HUES6 (cell line): ENCODE data around the gene ATXN2.
A peak's percentile ranks its signal among the peaks of the same experiment; 100 is the strongest.

ENCODE experiments used
- H3K27ac ChIP-seq: 2 replicates; pipeline ENCODE4 v1.7.0; 2013; ENCODE audit warnings: low read depth, mild to moderate bottlenecking, low read length, inconsistent platforms
- H3K27me3 ChIP-seq: 2 replicates; pipeline ENCODE4 v1.6.1; 2013; ENCODE audit warnings: low read length; ENCODE audit not compliant: control insufficient read depth, insufficient read depth
- H3K36me3 ChIP-seq: 2 replicates; pipeline ENCODE4 v1.6.1; 2013; ENCODE audit warnings: low read length; ENCODE audit not compliant: control insufficient read depth, insufficient read depth
- H3K4me1 ChIP-seq: 2 replicates; pipeline ENCODE4 v1.6.1; 2013; ENCODE audit warnings: low read length; ENCODE audit not compliant: control insufficient read depth, insufficient read depth
- H3K4me3 ChIP-seq: 2 replicates; pipeline ENCODE4 v1.5.1; 2013; ENCODE audit warnings: low read depth, low read length
- H3K9ac ChIP-seq: one replicate; pipeline ENCODE4 v1.6.1; 2013; ENCODE audit warnings: mild to moderate bottlenecking, low read length
- H3K9me3 ChIP-seq: 2 replicates; pipeline ENCODE4 v1.6.1; 2013; ENCODE audit warnings: low read depth, low read length; ENCODE audit not compliant: control insufficient read depth, insufficient read depth

ATXN2 gene

DNA sequence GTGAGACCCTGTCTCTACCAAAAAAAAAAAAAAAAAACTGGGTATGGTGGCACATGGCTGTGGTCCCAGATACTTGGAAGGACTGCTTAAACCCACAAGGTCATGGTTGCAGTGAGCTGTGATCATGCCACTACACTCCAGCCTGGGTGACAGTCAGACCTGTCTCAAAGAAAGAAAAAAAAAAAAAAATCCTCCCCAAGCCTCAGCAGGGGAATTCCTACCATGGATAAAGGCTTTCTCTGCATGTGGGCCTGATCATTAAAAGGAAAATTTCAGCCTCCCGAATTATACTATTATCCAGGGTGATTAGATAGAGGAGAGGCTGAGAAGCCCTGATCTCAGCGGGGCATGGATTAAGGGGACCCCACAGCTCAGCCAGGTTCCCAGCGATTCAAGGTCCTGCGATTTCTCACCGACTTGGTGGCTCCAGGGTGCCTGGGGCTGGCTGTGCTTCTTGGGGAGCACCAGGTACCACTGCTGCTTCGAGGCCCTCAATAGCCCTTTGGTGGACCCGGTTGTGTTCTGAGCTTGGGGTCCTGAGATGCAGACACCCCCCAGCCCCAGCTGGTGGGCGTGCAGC, 187.8 kb downstream of the ATXN2 start:
- Histone ChIP-seq H3K27ac (peak overlapping the region; percentile 85), H3K4me3 (no peak overlapping the region; the same call in 1 of the 2 replicates), H3K27me3 (no peaks in the 10 kb centered on the region), H3K4me1 (peaks cover 75% of the 10 kb centered on the region), H3K36me3 (peaks cover 2% of the 10 kb centered on the region; the same call in 1 of the 2 replicates), H3K9me3 (no peaks in the 10 kb centered on the region), H3K9ac (peak overlapping the region; percentile 58)

DNA sequence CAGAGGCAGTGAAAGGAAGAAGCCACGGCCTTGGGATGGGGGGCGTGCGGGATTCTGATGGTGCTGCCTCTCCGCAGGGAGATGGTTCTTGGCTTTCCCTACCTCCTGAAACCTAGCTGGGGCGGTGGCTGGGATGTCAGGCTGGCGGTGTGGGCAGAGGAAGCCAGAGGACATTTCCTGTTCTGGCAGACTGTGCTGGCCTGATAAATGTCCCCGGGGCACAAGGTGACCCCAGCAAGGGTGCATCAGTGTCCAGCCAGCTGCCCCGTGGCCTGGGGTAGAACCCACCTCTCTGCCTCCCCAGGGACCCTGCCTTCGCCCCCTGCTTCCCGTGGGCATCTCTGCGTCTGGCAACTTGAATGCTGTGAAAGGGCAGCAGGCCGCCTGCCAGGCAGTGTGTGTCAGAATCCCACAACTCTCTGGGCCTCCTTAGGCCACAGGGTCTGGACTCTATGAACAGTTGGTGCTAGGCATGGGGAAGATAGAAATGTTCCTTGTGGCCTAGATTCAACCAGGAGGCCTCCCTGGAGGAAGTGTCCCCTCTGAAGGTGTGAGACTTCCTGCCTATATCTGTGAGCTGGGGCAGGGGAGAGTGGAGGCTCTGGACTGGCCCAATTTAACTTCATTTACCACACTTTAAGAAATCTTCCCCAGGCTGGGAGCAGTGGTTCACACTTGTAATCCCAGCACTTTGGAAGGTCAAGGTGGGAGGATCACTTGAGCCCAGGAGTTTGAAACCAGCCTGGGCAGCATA, 188.5 kb downstream of the ATXN2 start:
- Histone ChIP-seq H3K36me3 (no peaks in the 10 kb centered on the region), H3K27me3 (no peaks in the 10 kb centered on the region), H3K9ac (peak overlapping the region; percentile 51), H3K4me1 (peaks cover 75% of the 10 kb centered on the region), H3K9me3 (no peaks in the 10 kb centered on the region), H3K27ac (peak overlapping the region; percentile 85; the same call in 1 of the 2 replicates), H3K4me3 (no peak overlapping the region)

DNA sequence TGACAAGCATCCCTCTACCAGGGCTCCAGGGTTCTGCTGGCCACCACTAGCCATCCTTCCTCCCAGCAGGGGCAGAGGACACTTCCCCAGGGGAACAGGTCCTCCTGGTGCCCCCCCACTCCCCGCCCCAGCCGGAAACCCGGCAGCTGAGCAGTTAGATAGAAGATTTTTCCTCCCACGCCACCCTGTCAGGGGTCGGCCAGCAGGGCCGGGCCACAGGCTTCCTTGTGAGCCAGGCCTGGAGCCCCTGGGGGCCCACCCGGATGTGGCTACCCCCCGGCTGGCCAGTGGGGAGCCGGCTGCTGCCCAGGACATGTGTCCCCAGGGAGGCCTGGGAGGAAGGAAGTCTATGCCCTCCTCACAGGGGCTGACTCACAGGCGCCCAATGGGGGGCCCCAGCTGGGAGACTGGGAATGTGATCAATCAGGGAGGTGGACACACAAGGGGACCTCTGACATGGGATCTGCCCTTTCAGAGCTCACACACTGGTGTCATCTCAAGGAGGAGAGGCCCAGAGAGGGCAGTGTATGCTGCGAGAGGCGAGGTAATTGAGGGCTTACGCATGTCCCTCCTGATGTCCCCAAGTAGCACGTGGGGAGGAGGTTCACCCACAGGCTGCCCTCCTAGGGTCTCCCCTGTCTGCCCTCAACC, 189.2 kb downstream of the ATXN2 start:
- Histone ChIP-seq H3K9me3 (no peaks in the 10 kb centered on the region), H3K36me3 (no peaks in the 10 kb centered on the region), H3K4me3 (no peak overlapping the region), H3K4me1 (peaks cover 71% of the 10 kb centered on the region), H3K27ac (peak overlapping the region; percentile 64; the same call in 1 of the 2 replicates), H3K27me3 (no peaks in the 10 kb centered on the region), H3K9ac (peak overlapping the region; percentile 51)

DNA sequence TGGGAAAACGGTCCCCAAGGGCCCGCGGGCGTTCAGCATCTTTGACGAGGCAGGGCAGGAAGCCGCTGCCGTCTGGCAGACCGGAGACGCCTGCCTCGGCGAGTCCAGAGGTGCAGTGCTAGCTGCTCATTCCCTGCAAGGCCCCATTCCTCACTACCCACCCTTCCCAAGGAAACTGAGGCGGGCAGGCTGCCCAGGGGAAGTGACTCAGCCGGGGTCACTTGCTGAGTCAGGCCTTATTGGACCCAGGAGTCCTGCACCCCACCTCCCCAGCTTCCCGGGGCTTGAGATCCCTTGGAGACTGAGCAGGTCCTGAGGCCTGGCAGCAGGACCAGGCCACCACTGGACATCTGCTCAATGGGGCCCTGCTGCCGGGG, 189.7 kb downstream of the ATXN2 start:
- Histone ChIP-seq H3K9ac (peak overlapping the region; percentile 22), H3K27ac (peak overlapping the region; percentile 64; the same call in 1 of the 2 replicates), H3K4me1 (peaks cover 74% of the 10 kb centered on the region), H3K27me3 (no peaks in the 10 kb centered on the region), H3K4me3 (no peak overlapping the region; the same call in 1 of the 2 replicates), H3K9me3 (no peaks in the 10 kb centered on the region), H3K36me3 (no peaks in the 10 kb centered on the region)

DNA sequence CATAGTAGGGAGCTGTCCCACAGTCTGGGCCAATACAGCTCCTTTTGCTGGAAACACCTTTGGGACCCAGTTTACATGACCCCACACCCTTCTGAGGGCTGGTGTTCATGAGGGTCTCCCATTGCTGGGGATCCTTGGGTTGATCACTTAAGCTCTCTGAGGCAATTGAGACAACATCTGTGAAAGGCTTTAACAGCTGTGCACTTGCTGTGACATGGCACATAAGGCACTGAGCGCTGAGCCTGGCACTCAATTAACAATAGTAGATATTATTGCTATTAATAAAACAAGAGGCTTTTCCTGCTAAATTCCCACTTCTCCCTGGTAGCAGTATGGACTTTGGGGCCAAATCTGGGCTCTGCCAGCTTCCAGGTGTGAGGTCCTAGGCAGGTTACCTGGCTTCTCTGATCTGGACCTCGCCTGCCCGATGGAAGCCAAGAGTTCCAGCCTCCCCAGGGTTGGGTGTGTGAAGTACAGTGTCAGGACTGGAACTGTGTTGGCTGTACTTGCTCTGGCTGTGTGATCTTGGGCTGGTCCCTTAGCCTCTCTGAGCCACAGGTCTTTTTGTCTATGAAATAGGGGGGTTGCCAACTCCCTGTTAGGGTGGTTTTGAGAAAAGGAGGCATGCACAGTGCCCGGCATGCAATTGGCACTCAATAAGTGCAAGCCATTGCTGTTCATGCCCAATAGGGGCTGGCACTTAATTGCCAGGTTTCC, 190.3 kb downstream of the ATXN2 start:
- Histone ChIP-seq H3K27ac (no peak overlapping the region; the same call in 1 of the 2 replicates), H3K4me1 (peaks cover 77% of the 10 kb centered on the region), H3K36me3 (no peaks in the 10 kb centered on the region)

DNA sequence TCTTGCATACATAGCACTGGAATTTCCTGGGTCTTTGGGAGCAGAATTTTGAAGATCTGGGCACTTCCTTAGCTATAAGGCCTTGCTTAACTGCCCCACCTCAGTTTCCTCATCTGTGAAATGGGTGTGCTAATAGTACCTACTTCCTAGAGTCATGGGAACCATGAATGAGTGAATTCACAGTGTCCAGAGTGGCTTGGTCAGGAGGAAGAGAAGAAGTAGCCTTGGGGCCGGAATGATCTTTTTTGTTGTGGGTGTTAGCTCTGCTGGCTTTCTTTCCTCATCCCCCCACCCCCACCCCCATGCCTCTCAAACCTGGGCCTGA, 191.0 kb downstream of the ATXN2 start:
- Histone ChIP-seq H3K9ac (no peak overlapping the region), H3K27ac (no peak overlapping the region), H3K27me3 (no peaks in the 10 kb centered on the region), H3K4me3 (peak overlapping the region; percentile 90; the same call in 1 of the 2 replicates), H3K36me3 (no peaks in the 10 kb centered on the region), H3K4me1 (peaks cover 77% of the 10 kb centered on the region), H3K9me3 (no peaks in the 10 kb centered on the region)

More for the DNA sequence above, 190.3 kb downstream of the ATXN2 start:
- H3K9ac ChIP-seq, result peak overlapping the region; percentile 22
- H3K27me3 ChIP-seq, result no peaks in the 10 kb centered on the region
- no peaks in the 10 kb centered on the region for H3K9me3 ChIP-seq
- no peak overlapping the region; the same call in 1 of the 2 replicates for H3K4me3 ChIP-seq

DNA sequence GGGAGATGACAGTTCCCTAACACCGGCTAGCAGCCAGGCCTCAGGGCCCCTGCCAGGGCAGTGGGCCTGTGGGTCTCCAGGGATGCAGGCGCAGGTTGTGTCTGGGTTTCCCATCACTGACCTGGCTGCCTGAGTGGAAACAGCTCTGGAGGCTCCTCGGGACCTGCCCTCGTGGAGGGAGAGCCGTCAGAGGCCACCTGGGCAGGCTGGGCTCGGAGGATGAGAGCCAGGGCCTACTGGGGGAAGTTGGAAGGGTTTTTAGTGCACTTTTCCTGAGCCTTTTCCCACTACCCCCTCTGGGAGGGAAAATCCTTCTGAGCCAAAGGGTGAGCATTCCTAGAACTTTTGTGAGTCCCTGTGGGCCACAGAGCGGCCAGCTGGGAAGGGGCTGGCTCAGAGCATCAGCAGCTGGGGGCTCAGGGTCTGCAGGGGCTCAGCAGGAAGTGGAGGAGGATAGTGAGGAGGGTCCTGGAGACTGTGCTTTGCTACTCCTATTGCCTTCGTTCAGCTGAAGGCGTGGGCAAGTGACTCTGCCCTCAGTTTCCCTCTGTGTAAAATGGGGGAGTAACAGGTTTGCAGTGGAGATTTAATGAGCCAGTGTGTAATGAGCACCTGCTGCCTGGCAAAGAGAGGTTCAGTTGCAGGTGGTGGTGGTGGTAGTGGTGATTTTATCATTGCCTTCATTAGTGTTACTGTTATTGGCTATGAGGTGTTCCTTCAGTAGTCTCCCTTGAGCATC, 191.6 kb downstream of the ATXN2 start:
- peak overlapping the region; percentile 85 for H3K9ac ChIP-seq
- H3K4me3 ChIP-seq, result peak overlapping the region; percentile 90
- H3K27ac ChIP-seq, result no peak overlapping the region; the same call in 1 of the 2 replicates
- peaks cover 73% of the 10 kb centered on the region for H3K4me1 ChIP-seq
- H3K27me3 ChIP-seq, result no peaks in the 10 kb centered on the region
- no peaks in the 10 kb centered on the region for H3K9me3 ChIP-seq
- H3K36me3 ChIP-seq, result no peaks in the 10 kb centered on the region

DNA sequence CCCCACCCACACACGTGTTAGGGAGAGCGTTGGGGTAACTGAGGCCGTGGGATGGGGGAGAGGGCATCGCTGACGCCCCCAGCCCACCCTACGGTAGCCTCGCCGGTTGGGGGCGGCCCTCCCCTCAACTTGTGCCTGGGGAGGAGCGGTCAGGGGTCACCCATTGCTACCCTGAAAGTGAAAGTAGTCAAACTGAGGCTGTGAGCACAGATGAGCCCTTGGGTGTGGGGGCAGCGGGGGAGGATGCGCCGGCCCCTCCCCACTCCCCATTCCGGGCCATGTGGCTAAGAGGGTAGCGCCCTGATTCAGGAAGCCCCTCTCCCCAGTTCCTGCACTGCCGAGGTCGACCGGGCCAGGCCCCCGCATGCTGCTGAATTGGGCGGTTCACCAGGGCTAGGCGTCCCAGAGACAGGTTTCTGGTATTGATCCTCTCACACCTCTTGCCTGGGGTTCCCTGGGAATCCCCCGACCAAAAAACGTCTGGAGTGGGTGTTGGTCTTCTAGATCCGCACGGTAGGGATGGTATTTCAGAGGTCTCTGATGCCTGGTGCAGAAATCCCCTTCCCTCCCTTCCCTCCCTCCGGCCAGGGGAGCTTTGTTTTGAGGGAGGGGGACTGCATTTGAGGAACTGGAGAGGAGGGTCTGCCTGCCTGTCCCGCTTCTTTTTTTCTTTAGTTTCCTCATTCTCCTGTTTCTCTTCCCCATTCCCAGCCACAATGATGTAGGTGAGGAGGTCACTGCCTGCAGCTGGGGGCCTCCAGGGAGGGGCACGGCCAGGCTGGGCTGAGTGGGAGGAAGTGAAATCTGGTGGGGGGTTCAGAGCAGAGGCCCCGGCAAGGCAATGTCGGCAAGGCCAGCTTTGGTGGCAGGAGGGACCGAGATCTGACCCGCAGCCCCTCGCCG, 192.4 kb downstream of the ATXN2 start:
- H3K4me1 ChIP-seq, result peaks cover 65% of the 10 kb centered on the region
- H3K27ac ChIP-seq, result peak overlapping the region; percentile 62; the same call in 1 of the 2 replicates
- H3K4me3 ChIP-seq, result peak overlapping the region; percentile 90
- peak overlapping the region; percentile 85 for H3K9ac ChIP-seq
- no peaks in the 10 kb centered on the region for H3K27me3 ChIP-seq
- no peaks in the 10 kb centered on the region for H3K36me3 ChIP-seq
- no peaks in the 10 kb centered on the region for H3K9me3 ChIP-seq

DNA sequence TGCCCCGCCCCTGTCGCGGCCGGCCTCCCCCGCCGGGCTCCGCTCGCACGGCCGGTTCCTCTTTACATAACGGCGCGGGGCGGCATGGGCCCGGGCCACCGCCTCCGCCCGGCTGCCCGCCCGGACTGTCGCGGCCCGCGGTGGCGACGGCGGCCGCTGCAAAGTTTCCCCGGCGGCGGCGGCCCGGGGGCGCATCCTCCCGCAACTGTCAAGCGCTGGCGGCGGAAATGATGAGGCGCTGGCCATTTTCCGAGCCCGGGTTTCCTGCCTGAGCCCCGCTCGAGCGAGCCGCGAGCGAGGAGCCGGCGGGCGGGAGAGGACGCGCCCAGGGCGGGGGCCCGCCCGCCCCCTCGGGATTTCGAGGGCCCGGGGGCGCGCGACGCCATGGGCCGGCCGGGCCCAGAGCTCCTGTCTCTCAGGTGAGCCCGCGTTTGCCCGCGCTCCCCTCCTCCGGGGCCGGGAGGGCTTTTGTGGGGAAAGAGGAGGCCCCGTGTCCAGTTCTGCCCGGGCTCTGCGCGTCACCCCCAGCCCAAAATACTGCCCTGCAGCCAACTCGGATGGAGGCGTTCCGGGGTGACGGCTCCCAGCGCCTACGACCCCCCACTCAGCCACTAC, 193.1 kb downstream of the ATXN2 start, which contains the start of gene SH2B3:
Gene SH2B3, plus strand, starts transcription at position 65 of the 615 bp plus-strand sequence. CDS start 12,223 bp downstream, outside the sequence.
- Histone ChIP-seq H3K4me1 (peaks cover 57% of the 10 kb centered on the region), H3K9me3 (no peaks in the 10 kb centered on the region), H3K27me3 (no peaks in the 10 kb centered on the region), H3K4me3 (peak within 1 kb of the TSS; percentile 90), H3K36me3 (no peaks in the 10 kb centered on the region), H3K27ac (peak within 1 kb of the TSS; percentile 96), H3K9ac (peak within 1 kb of the TSS; percentile 88)
